SK-N-SH treated with all-trans-retinoic acid at 6 μM for 48 hours (cell line): Measurements from ENCODE around the gene ULK4.

ENCODE experiments used
- BACH2 ChIP-seq: fragments of 250-450 bp; sonication (Bioruptor Pico); IDR thresholded peaks from 2 replicates; pipeline ENCODE4 v1.9.0; 2021; ENCODE audit warnings: mild to moderate bottlenecking, borderline replicate concordance
- PPARA ChIP-seq: fragments of 250-450 bp; sonication (Bioruptor Pico); IDR thresholded peaks from 2 replicates; pipeline ENCODE4 v1.5.0; 2020; ENCODE audit warnings: mild to moderate bottlenecking, borderline replicate concordance
- RARB ChIP-seq: fragments of 250-450 bp; sonication (Bioruptor Pico); IDR thresholded peaks from 2 replicates; pipeline ENCODE4 v1.8.0; 2021; ENCODE audit warnings: mild to moderate bottlenecking, moderate library complexity
- TCF4 ChIP-seq: fragments of 250-450 bp; sonication (Bioruptor Pico); IDR thresholded peaks from 2 replicates; pipeline ENCODE4 v1.8.0; 2021; ENCODE audit warnings: mild to moderate bottlenecking, moderate library complexity, borderline replicate concordance
- TOX ChIP-seq: fragments of 250-450 bp; sonication (Bioruptor Pico); IDR thresholded peaks from 2 replicates; pipeline ENCODE4 v1.8.0; 2021; ENCODE audit warnings: mild to moderate bottlenecking, moderate library complexity, borderline replicate concordance
- TSHZ2 ChIP-seq: fragments of 250-450 bp; sonication (Bioruptor Pico); IDR thresholded peaks from 2 replicates; pipeline ENCODE4 v1.5.0; 2020; ENCODE audit warnings: mild to moderate bottlenecking, moderate library complexity
- ZC3H10 ChIP-seq: fragments of 250-450 bp; sonication (Bioruptor Pico); IDR thresholded peaks from 2 replicates; pipeline ENCODE4 v1.5.1; 2021; ENCODE audit warnings: mild to moderate bottlenecking, moderate library complexity
- ZNF565 ChIP-seq: fragments of 450-650 bp; formaldehyde crosslinking; conservative IDR thresholded peaks from 2 replicates; pipeline ENCODE4 v1.5.0; 2020; ENCODE audit warnings: low read depth, mild to moderate bottlenecking, moderate library complexity
- TF ChIP-seq, protein P1 (sequence below): fragments of 250-450 bp; sonication (Bioruptor Pico); IDR thresholded peaks from 2 replicates; pipeline ENCODE4 v1.8.0; 2020; ENCODE audit warnings: mild to moderate bottlenecking, moderate library complexity, borderline replicate concordance
- TF ChIP-seq, protein P2 (sequence below): fragments of 250-450 bp; sonication (Bioruptor Pico); IDR thresholded peaks from 2 replicates; pipeline ENCODE4 v1.5.1; 2020; ENCODE audit warnings: low read depth, mild to moderate bottlenecking, moderate library complexity

DNA sequence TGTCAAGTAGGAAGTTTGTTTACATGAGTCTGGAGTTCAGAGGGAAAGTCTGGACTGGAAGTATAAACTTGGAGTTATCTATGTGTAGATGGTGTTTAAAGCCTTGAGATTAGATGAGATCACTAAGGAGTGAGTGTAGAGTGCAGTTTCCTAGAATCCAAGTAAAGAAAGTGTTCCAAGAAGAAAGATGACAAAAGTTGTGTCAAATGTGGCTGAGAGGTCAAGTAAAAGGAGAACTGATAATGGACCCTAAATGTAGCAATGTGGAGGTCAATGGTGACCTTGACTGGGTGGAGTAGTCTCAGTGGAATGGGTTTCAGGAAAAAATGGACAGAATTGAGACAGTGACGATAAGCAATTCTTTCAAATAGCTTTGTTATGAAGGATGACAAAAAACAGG, 39.9 kb upstream of the ULK4 start:
- TF ChIP-seq TSHZ2 (CRISPR knock-in tag) (no peak), BACH2 (CRISPR knock-in tag) (no peak), ZNF565 (no peak), RARB (CRISPR knock-in tag) (no peak), PPARA (no peak), TCF4 (CRISPR knock-in tag) (no peak), ZC3H10 (CRISPR knock-in tag) (no peak), TOX (no peak)
- TF ChIP-seq, protein P1, sequence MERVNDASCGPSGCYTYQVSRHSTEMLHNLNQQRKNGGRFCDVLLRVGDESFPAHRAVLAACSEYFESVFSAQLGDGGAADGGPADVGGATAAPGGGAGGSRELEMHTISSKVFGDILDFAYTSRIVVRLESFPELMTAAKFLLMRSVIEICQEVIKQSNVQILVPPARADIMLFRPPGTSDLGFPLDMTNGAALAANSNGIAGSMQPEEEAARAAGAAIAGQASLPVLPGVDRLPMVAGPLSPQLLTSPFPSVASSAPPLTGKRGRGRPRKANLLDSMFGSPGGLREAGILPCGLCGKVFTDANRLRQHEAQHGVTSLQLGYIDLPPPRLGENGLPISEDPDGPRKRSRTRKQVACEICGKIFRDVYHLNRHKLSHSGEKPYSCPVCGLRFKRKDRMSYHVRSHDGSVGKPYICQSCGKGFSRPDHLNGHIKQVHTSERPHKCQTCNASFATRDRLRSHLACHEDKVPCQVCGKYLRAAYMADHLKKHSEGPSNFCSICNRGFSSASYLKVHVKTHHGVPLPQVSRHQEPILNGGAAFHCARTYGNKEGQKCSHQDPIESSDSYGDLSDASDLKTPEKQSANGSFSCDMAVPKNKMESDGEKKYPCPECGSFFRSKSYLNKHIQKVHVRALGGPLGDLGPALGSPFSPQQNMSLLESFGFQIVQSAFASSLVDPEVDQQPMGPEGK (CRISPR knock-in tag) = no peak
- TF ChIP-seq, protein P2, sequence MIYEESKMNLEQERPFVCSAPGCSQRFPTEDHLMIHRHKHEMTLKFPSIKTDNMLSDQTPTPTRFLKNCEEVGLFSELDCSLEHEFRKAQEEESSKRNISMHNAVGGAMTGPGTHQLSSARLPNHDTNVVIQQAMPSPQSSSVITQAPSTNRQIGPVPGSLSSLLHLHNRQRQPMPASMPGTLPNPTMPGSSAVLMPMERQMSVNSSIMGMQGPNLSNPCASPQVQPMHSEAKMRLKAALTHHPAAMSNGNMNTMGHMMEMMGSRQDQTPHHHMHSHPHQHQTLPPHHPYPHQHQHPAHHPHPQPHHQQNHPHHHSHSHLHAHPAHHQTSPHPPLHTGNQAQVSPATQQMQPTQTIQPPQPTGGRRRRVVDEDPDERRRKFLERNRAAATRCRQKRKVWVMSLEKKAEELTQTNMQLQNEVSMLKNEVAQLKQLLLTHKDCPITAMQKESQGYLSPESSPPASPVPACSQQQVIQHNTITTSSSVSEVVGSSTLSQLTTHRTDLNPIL = no peak
